H54 (cell line): ENCODE measurements around the gene MAPKAP1.

ENCODE experiments used
- DNase-seq: peaks from one replicate; pipeline ENCODE4 v3.0.0; 2011; ENCODE audit warnings: low spot score, mixed read lengths; ENCODE audit not compliant: insufficient read length
- FAIRE-seq: peaks from 3 replicates; lab custom pipeline; 2011; peaks lifted over from hg19 to GRCh38; lab: Jason Lieb, UNC
- POLR2A ChIP-seq: IDR thresholded peaks from 2 replicates; pipeline ENCODE4 v1.6.1; 2011; ENCODE audit warnings: low read depth, mild to moderate bottlenecking, low read length

MAPKAP1 gene

GRCh38 chr9:125510980-125511379 is 196.0 kb downstream of the MAPKAP1 start:
- DNase-seq, result no peak
- TF ChIP-seq POLR2A, result no peak
- FAIRE-seq, result no peak

DNA sequence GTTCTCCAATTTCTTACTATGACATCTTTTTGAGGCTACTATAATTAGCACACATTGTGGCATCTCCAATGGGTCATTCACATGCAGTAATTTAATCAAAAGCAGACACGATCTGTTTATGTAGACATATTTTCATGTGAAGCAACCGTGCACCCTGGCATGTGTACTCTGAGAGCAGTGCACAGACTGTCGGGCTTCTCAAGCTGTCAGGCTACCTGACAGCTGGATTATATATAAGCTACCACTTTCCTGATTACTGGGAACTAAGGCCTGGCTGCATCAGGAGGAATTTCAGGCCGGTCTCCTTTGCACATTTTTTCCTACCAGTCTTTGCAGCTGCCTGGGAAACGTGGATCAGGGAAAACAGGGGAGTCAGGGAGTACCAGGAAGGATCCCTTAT is 197.5 kb downstream of the MAPKAP1 start:
- FAIRE-seq (no peak), DNase-seq (no peak)
- TF ChIP-seq POLR2A, result no peak

GRCh38 chr9:125508249-125508648 is 198.8 kb downstream of the MAPKAP1 start:
- no peak for FAIRE-seq
- no peak for TF ChIP-seq POLR2A

GRCh38 chr9:125507226-125507625 is 199.8 kb downstream of the MAPKAP1 start:
- FAIRE-seq, result no peak
- TF ChIP-seq POLR2A, result no peak
- no peak for DNase-seq

More at GRCh38 chr9:125508249-125508648, 198.8 kb downstream of the MAPKAP1 start:
- no peak for DNase-seq

DNA sequence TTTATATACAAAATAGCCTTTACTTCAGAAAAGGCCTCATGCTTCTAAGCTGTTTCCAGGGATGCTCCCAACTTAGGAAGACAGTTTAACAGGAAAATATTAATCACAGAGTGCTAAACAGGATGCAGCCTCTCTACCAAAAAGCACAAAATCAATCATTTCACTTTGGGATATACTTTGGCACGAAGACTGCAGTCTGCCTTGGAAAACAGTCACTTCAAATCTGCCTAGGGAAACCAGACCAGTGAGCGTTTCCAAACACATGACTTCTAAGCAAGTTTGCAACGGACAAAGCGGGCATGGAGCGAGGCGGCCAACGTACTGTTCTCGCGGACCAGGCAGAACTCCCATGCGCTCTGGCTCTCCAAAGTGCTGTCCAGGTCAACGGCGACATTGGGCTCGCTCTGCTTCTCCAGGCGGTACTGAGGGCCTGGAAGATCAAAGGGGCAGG is 201.0 kb downstream of the MAPKAP1 start:
- FAIRE-seq (peak; percentile 27), DNase-seq (no peak)
- TF ChIP-seq POLR2A, result no peak

GRCh38 chr9:125504616-125505015 is 202.4 kb downstream of the MAPKAP1 start:
- no peak for TF ChIP-seq POLR2A
- FAIRE-seq (peak; percentile 55), DNase-seq (no peak)

GRCh38 chr9:125497906-125498305 is 209.1 kb downstream of the MAPKAP1 start:
- no peak for FAIRE-seq
- TF ChIP-seq POLR2A, result no peak
- DNase-seq, result no peak

DNA sequence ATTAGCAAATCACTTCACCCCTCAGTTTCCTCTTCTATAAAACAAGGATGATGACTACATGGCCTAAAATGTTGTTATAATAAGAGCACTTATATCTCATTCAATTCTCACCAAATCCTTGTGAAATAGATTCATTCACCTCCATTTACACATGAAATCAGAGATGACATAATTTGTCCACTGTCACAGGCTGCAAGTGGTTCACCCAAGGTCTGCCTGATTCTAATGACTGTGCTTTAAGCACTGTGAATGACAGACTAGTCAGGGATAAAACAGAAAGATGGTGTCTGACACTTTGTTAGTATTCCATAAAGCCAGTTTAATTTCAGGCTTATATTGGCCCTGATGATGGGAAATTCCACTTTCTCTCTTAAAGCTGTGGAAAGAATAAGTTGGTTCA is 209.5 kb downstream of the MAPKAP1 start:
- no peak for TF ChIP-seq POLR2A
- no peak for DNase-seq
- no peak for FAIRE-seq

DNA sequence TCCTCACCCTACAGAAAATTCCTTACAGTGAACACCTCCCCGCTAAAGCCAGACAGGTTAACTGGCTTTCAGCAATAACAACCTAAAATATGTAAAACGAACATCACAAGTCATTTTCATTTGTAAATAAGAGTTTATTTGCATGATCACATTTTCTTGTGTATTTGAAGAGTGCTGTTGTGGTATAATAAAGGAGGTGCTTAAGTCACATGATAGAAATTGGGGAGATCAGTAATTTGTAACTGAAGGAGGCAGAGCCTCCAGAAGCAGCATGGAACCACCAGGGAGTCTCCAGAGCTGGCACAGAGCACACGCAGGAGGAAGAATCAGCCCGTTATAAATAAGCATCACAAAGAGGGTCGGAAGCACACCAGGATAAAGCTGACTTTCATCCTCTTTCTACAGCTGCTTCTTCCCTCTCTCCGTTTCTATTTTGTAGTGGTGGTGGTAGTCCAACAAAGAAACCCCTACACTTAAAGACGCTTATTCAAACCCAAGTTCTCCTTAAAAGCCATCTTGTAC is 210.6 kb downstream of the MAPKAP1 start:
- FAIRE-seq, result no peak
- no peak for TF ChIP-seq POLR2A

GRCh38 chr9:125495172-125496119 is 211.6 kb downstream of the MAPKAP1 start:
- TF ChIP-seq POLR2A, result no peak
- FAIRE-seq (peak; percentile 93), DNase-seq (peak; percentile 66)

More for the DNA sequence above, 210.6 kb downstream of the MAPKAP1 start:
- no peak for DNase-seq

GRCh38 chr9:125494653-125494915 is 212.4 kb downstream of the MAPKAP1 start:
- peak; percentile 40 for DNase-seq
- FAIRE-seq, result peak; percentile 15
- no peak for TF ChIP-seq POLR2A

GRCh38 chr9:125493881-125494652 is 212.9 kb downstream of the MAPKAP1 start:
- FAIRE-seq, result no peak

DNA sequence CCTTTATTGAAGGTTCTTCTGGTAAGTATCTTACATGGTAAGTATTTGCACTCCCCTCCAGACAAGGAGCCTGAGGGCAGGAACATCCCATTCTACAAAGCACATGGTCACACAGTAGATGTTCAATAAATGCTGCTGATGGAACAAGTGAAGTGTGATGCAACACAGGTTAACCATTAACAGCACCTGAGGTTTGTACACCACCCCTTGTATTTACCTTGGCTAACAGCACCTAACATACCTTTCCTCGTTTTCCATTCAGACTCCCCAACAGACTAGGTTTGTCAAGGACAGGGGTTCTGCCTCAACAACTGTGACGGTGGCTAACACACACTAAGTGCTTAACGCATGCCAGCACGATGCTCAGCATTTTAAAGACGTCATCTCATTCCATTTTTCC is 213.6 kb downstream of the MAPKAP1 start:
- DNase-seq (no peak), FAIRE-seq (no peak)
- TF ChIP-seq POLR2A, result no peak

More at GRCh38 chr9:125493881-125494652, 212.9 kb downstream of the MAPKAP1 start:
- no peak for TF ChIP-seq POLR2A
- DNase-seq, result no peak

- no peak for DNase-seq
- FAIRE-seq, result no peak
Measured at GRCh38 chr9:125492719-125493118, 214.3 kb downstream of the MAPKAP1 start.

More at GRCh38 chr9:125492719-125493118, 214.3 kb downstream of the MAPKAP1 start:
- TF ChIP-seq POLR2A, result no peak
